Heart right ventricle (tissue), 16 donors: ENCODE data around the gene MTFP1. TPM values are rescaled to one million over a fixed set of nuclear protein-coding genes. Genes with fewer than 3 reads are reported as not detected.

ENCODE experiments used
- ATAC-seq, 8 donors: fragments of 200-7000 bp; cut with Tn5 transposase; one replicate each; pipeline ENCODE4 v1.9.1; 2020; ENCODE audit warnings: mild to moderate bottlenecking in 8 of 8, moderate library complexity in 8 of 8, moderate number of reproducible peaks in 1 of 8
- DNase-seq, 2 donors: peaks; one replicate each; pipeline ENCODE4 v3.0.0-alpha.2; 2020
- H3K27ac ChIP-seq, 10 donors: fragments of 200-600 bp; sonication (generic) in 2 of 10; one replicate each; pipeline versions ENCODE4 v1.5.0 to v1.8.0; 2020 to 2022; ENCODE audit warnings: mild to moderate bottlenecking in 3 of 10
- H3K27me3 ChIP-seq, 7 donors: fragments of 200-600 bp; one replicate each; pipeline ENCODE4 v1.8.0; 2021 to 2022; ENCODE audit warnings: mild to moderate bottlenecking in 2 of 7
- H3K36me3 ChIP-seq, 9 donors: fragments of 200-600 bp; sonication (generic) in 1 of 9; one replicate each; pipeline versions ENCODE4 v1.5.0 to v1.8.0; 2020 to 2022; ENCODE audit warnings: mild to moderate bottlenecking in 2 of 9
- H3K4me1 ChIP-seq, 9 donors: fragments of 200-600 bp; sonication (generic) in 1 of 9; one replicate each; pipeline versions ENCODE4 v1.5.0 to v1.8.0; 2020 to 2022; ENCODE audit warnings: mild to moderate bottlenecking in 4 of 9
- H3K4me3 ChIP-seq, 10 donors: fragments of 200-600 bp; sonication (generic) in 2 of 10; one replicate each; pipeline versions ENCODE4 v1.5.0 to v1.8.0; 2020 to 2022; ENCODE audit warnings: mild to moderate bottlenecking in 7 of 10, moderate library complexity in 2 of 10
- H3K9me3 ChIP-seq, 11 donors: fragments of 200-600 bp in 10 of 11; sonication (generic) in 2 of 11; one replicate each; pipeline versions ENCODE4 v1.5.0 to v1.8.0; 2013 to 2022; ENCODE audit warnings: mild to moderate bottlenecking in 2 of 11, control low read depth in 1 of 11, moderate library complexity in 1 of 11
- CTCF ChIP-seq, 9 donors: fragments of 200-600 bp; sonication (generic) in 2 of 9; IDR thresholded peaks; one replicate each; pipeline versions ENCODE4 v1.5.0 to v1.8.0; 2021 to 2022; ENCODE audit warnings: antibody characterized with exemption in 9 of 9, mild to moderate bottlenecking in 5 of 9, moderate library complexity in 1 of 9
- WGBS, 2 donors: extraction: QIAGEN DNeasy Blood & Tissue Kit; methylation state at CpG; one replicate each; pipeline ENCODE4 v1.1.7; 2013; ENCODE audit warnings: inconsistent platforms in 1 of 2; 5-methylcytosine and 5-hydroxymethylcytosine counted together
- intact Hi-C, 10 donors: fragments of 100-400 bp; cut with DNase I; formaldehyde crosslinking; loops; one replicate each; pipeline versions ENCODE4 v1.11.1 to v1.14.2; 2022
- polyA plus RNA-seq, 2 donors: library from polyadenylated mRNA; stranded (reverse); fragments of 200-250 nt; gene quantifications; one replicate each; pipeline ENCODE4 v1.2.3, GENCODE V29; 2013
- total RNA-seq, 10 donors: library from RNA; stranded (reverse); fragmentation: NEBNext Ultra II Directional in 3 of 10; extraction: Animal tissue kit (Norgen Biotek cat#: 25700) in 3 of 10; gene quantifications; one replicate each; pipeline versions ENCODE4 v1.2.1 to v1.2.4, GENCODE V29; 2021 to 2023
- donor health status: Arrhythmogenic right ventricular cardiomyopathy.
- donor health status: ischemic (EF 13 %, LVEDD 7.1; RV severe dilation, severe dysfunction).
- donor health status: healthy with polysubstance abuse.
- donor health status: DM: no; HTN: yes; CAD: no.
- donor health status: DM: no; HTN: no; CAD: no.
- donor health status: ischemic (EF 25% LVEDD 6.9; RV normal size, moderate dysfunction).
- donor health status: ischemic (EF 25% LVEDD 5.7; RV mildly dilated, moderate dysfunction).
- donor health status: healthy.
- donor health status: DM: yes; HTN: yes; CAD: no.
- donor health status: Ischemic cardiomyopathy.
- donor health status: ischemic (EF 35%, LVEDD 5.7; RV mildly dilated, moderate dysfunction).
- donor health status: nonischemic (EF 11% LVEDD 7.7; RV severe dilation, severe dysfunction).
- donor health status: DM: yes; HTN: yes; CAD: no.
- donor health status: PGD.
- donor health status: ischemic (EF 29% LVEDD 5.4; RV normal size, mild dysfunction).
- donor health status: nonischemic (EF 23%, LVEDD 6.1; RV moderate dilation, normal function).

The MTFP1 gene
- total and polyA plus RNA-seq, 12 donors = 5.9 to 132 (median 17.9) TPM

- Histone ChIP-seq H3K27me3 (peaks cover 0 to 64% (median 28%) of the 10 kb centered on the region in 7 donors), H3K36me3 (no peaks in the 10 kb centered on the region), H3K9me3 (no peaks in the 10 kb centered on the region), H3K4me3 (no peak overlapping the region), H3K27ac (no peak overlapping the region), H3K4me1 (no peaks in the 10 kb centered on the region)
- TF ChIP-seq CTCF (IDR thresholded peaks at IDR 0.05) = no peak
- no peak for ATAC-seq
- no peak for DNase-seq
- intact Hi-C loops = no loop called here
- WGBS, 2 donors = 65 to 76% methylated on average over 4 of the region's 4 CpGs
Observed at GRCh38 chr22:30472994-30473720, 47.6 kb downstream of the MTFP1 start.

- H3K4me1 ChIP-seq = no peaks in the 10 kb centered on the region
- no peak overlapping the region for H3K27ac ChIP-seq
- TF ChIP-seq CTCF (IDR thresholded peaks at IDR 0.05) = no peak
- WGBS, 2 donors = 91 to 95% methylated on average over 4 of the region's 4 CpGs
- intact Hi-C loops = no loop called here
- H3K4me3 ChIP-seq = no peak overlapping the region
- ATAC-seq (no peak), DNase-seq (no peak)
- peaks cover 0 to 58% (median 26%) of the 10 kb centered on the region in 7 donors for H3K27me3 ChIP-seq
- H3K9me3 ChIP-seq = no peaks in the 10 kb centered on the region
- H3K36me3 ChIP-seq = no peaks in the 10 kb centered on the region
Observed at GRCh38 chr22:30474121-30474520, 48.6 kb downstream of the MTFP1 start.

- no peak overlapping the region for H3K4me3 ChIP-seq
- no peak overlapping the region for H3K27ac ChIP-seq
- H3K9me3 ChIP-seq = no peaks in the 10 kb centered on the region
- intact Hi-C loops = no loop called here
- H3K36me3 ChIP-seq = no peaks in the 10 kb centered on the region
- no peak for TF ChIP-seq CTCF (IDR thresholded peaks at IDR 0.05)
- 50 to 53% methylated on average over 6 of the region's 6 CpGs for WGBS, 2 donors
- H3K4me1 ChIP-seq = no peaks in the 10 kb centered on the region
- DNase-seq (no peak), ATAC-seq (no peak)
- peaks cover 0 to 57% (median 25%) of the 10 kb centered on the region in 7 donors for H3K27me3 ChIP-seq
Observed at GRCh38 chr22:30474683-30475424, 49.3 kb downstream of the MTFP1 start.

Other genes with a start within 250 kb of the MTFP1 start
- 1 to 10 TPM in 3 of 10 donors, under 1 TPM in 7; 0.17 to 8.8 (median 0.55) TPM for gene LIF, start 179.0 kb upstream of the MTFP1 start, total RNA-seq
- gene LIF, start 179.0 kb upstream of the MTFP1 start, polyA plus RNA-seq = under 1 TPM; 0.45 to 0.51 TPM
- 1 to 10 TPM in 1 of 10 donors, under 1 TPM in 7, not detected in 2; 0.20 to 2.8 (median 0.44) TPM for gene OSM, start 158.9 kb upstream of the MTFP1 start, total RNA-seq
- gene OSM, start 158.9 kb upstream of the MTFP1 start, polyA plus RNA-seq = under 1 TPM in 1 of 2 donors, not detected in 1; 0.22 TPM
- gene CASTOR1, start 136.3 kb upstream of the MTFP1 start, total RNA-seq = 1 to 10 TPM; 2.8 to 7.9 (median 5.4) TPM
- gene CASTOR1, start 136.3 kb upstream of the MTFP1 start, polyA plus RNA-seq = 10 to 100 TPM; 13.9 to 14.7 TPM
- gene TBC1D10A, start 98.8 kb upstream of the MTFP1 start, total RNA-seq = 1 to 10 TPM; 3.2 to 7.5 (median 5.6) TPM
- gene TBC1D10A, start 98.8 kb upstream of the MTFP1 start, polyA plus RNA-seq = 1 to 10 TPM; 6.9 to 9.5 TPM
- 100 to 1,000 TPM in 6 of 10 donors, 10 to 100 TPM in 4; 84.4 to 132 (median 111) TPM for gene SF3A1, start 68.9 kb upstream of the MTFP1 start, total RNA-seq
- gene SF3A1, start 68.9 kb upstream of the MTFP1 start, polyA plus RNA-seq = 10 to 100 TPM; 13.2 to 16.0 TPM
- gene CCDC157, start 68.8 kb upstream of the MTFP1 start, total RNA-seq = 1 to 10 TPM in 3 of 10 donors, under 1 TPM in 7; 0.11 to 1.2 (median 0.85) TPM
- gene CCDC157, start 68.8 kb upstream of the MTFP1 start, polyA plus RNA-seq = 1 to 10 TPM in 1 of 2 donors, under 1 TPM in 1; 0.88 to 1.2 TPM
- gene RNF215, start 38.4 kb upstream of the MTFP1 start, total RNA-seq = 10 to 100 TPM in 1 of 10 donors, 1 to 10 TPM in 9; 3.4 to 10.5 (median 6.0) TPM
- 1 to 10 TPM; 4.9 to 7.2 TPM for gene RNF215, start 38.4 kb upstream of the MTFP1 start, polyA plus RNA-seq
- 1 to 10 TPM in 2 of 10 donors, under 1 TPM in 8; 0.21 to 3.7 (median 0.78) TPM for gene SEC14L2, start 28.8 kb upstream of the MTFP1 start, total RNA-seq
- gene SEC14L2, start 28.8 kb upstream of the MTFP1 start, polyA plus RNA-seq = 1 to 10 TPM in 1 of 2 donors, under 1 TPM in 1; 0.80 to 7.6 TPM
- not detected for gene SEC14L3, start 46.2 kb downstream of the MTFP1 start, total RNA-seq
- not detected for gene SEC14L3, start 46.2 kb downstream of the MTFP1 start, polyA plus RNA-seq
- gene SEC14L4, start 79.9 kb downstream of the MTFP1 start, total RNA-seq = under 1 TPM in 2 of 10 donors, not detected in 8; 0.12 to 0.15 TPM
- gene SEC14L4, start 79.9 kb downstream of the MTFP1 start, polyA plus RNA-seq = not detected
- under 1 TPM in 5 of 10 donors, not detected in 5; 0.11 to 0.37 (median 0.25) TPM for gene SEC14L6, start 121.0 kb downstream of the MTFP1 start, total RNA-seq
- gene SEC14L6, start 121.0 kb downstream of the MTFP1 start, polyA plus RNA-seq = not detected
- gene GAL3ST1, start 148.9 kb downstream of the MTFP1 start, total RNA-seq = under 1 TPM in 2 of 10 donors, not detected in 8; 0.22 to 0.28 TPM
- under 1 TPM; 0.29 to 0.49 TPM for gene GAL3ST1, start 148.9 kb downstream of the MTFP1 start, polyA plus RNA-seq
- 10 to 100 TPM; 16.3 to 31.3 (median 24.5) TPM for gene PES1, start 166.1 kb downstream of the MTFP1 start, total RNA-seq
- 10 to 100 TPM; 26.2 to 51.7 TPM for gene PES1, start 166.1 kb downstream of the MTFP1 start, polyA plus RNA-seq
- gene TCN2, start 181.4 kb downstream of the MTFP1 start, total RNA-seq = 10 to 100 TPM in 9 of 10 donors, 1 to 10 TPM in 1; 8.9 to 46.8 (median 14.8) TPM
- gene TCN2, start 181.4 kb downstream of the MTFP1 start, polyA plus RNA-seq = 10 to 100 TPM; 11.7 to 17.4 TPM
- gene SLC35E4, start 210.0 kb downstream of the MTFP1 start, total RNA-seq = 1 to 10 TPM; 1.8 to 6.0 (median 3.1) TPM
- gene SLC35E4, start 210.0 kb downstream of the MTFP1 start, polyA plus RNA-seq = 1 to 10 TPM; 3.3 to 3.8 TPM
- 1 to 10 TPM; 1.5 to 6.3 (median 2.8) TPM for gene DUSP18, start 242.1 kb downstream of the MTFP1 start, total RNA-seq
- gene DUSP18, start 242.1 kb downstream of the MTFP1 start, polyA plus RNA-seq = 1 to 10 TPM; 1.6 to 2.3 TPM